GM12872 (cell line): Measurements from ENCODE around the gene NAA16.

ENCODE experiments used
- TF ChIP-seq, protein P1 (sequence below): IDR thresholded peaks from 3 replicates; pipeline ENCODE4 v1.5.1; 2011; ENCODE audit warnings: low read depth, mild to moderate bottlenecking, low read length, moderate library complexity; ENCODE audit not compliant: insufficient read depth

Gene NAA16

GRCh38 chr13:41310963-41311405 lies at the start of gene NAA16:
NAA16 (plus strand) TSS chr13:41311267; CDS start chr13:41311529, 262 bp downstream.
- TF ChIP-seq, protein P1, sequence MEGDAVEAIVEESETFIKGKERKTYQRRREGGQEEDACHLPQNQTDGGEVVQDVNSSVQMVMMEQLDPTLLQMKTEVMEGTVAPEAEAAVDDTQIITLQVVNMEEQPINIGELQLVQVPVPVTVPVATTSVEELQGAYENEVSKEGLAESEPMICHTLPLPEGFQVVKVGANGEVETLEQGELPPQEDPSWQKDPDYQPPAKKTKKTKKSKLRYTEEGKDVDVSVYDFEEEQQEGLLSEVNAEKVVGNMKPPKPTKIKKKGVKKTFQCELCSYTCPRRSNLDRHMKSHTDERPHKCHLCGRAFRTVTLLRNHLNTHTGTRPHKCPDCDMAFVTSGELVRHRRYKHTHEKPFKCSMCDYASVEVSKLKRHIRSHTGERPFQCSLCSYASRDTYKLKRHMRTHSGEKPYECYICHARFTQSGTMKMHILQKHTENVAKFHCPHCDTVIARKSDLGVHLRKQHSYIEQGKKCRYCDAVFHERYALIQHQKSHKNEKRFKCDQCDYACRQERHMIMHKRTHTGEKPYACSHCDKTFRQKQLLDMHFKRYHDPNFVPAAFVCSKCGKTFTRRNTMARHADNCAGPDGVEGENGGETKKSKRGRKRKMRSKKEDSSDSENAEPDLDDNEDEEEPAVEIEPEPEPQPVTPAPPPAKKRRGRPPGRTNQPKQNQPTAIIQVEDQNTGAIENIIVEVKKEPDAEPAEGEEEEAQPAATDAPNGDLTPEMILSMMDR = no peak

GRCh38 chr13:41263261-41263971 lies 47.7 kb upstream of the NAA16 start, which contains the start of gene MTRF1:
MTRF1 (minus strand) TSS chr13:41263576; CDS start chr13:41260907, 2,669 bp downstream.
- TF ChIP-seq, protein P1 = no peak

DNA sequence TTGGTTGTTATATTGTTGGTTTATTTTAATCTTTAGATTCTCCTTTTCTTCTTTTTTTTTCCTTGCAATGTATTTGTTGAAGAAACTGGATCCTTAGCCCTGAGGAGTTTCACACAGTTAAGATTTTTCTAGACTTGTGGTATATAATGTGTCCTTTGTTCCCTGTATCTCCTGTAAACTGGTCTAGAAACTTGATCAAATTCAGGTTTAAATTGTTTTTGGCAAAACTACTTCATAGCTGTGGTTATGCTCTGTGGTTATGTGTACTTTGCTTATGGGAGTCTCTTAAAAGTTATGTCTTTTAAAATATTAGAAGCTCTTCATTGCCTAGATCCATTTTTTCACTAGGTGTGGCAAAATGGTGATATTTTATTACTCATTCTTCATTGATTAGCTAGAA lies 44.0 kb upstream of the NAA16 start:
- TF ChIP-seq, protein P1 = no peak

- TF ChIP-seq, protein P1 = no peak
These were observed 42.3 kb upstream of the NAA16 start for GRCh38 chr13:41268764-41269163.

GRCh38 chr13:41271456-41272285 lies 39.4 kb upstream of the NAA16 start:
- TF ChIP-seq, protein P1 = no peak

DNA sequence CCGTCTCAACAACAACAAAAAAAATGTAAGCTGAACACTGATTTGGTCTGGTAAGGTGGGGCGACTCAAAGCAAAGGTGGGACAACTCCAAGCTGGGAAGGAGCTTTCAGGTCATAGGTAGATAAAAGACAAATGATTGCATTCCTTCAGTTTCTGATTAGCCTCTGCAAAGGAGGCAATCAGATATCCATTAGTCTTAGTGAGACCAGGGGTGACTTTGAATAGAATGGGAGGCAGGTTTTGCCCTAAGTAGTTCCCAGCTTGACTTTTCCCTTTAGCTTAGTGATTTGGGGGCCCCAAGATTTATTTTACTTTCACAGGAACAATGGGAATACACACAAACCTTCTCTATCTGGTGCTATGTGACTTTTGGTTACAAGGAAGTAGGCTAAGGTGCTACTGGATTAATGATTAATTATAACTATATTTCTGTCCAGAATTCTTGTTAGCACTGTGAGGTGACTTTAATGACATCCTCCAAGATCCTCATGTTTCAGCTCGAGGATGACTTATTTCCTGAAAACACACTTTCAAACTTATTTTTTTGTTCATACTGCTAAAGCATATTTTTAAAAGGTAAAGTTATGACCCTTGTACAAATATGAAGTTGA lies 37.1 kb upstream of the NAA16 start:
- TF ChIP-seq, protein P1 = no peak

DNA sequence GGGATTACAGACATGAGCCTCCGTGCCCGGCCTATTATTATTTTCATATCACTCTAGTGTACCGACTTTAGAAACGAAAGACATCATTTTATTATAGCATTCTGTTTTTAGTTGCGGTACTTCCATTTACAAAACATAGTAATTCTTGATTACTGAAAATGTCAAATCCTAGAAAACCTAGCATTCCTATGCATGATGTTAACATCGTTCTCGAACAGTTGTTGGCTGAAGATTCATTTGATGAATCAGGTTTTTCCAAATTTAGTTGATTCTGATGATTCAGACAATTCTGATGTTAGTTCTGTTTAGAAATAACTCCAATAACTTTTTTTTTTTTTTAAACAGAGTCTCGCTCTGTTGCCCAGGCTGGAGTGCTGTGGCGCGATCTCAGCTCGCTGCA lies 36.2 kb upstream of the NAA16 start:
- TF ChIP-seq, protein P1 = no peak
